CD4-positive, alpha-beta T cell (primary cell): ENCODE measurements around the gene MED8. TPM values are rescaled to one million over a fixed set of nuclear protein-coding genes. Genes with fewer than 3 reads are reported as not detected.

ENCODE experiments used
- ATAC-seq: fragments of 200-7000 bp; cut with Tn5 transposase; one replicate; pipeline ENCODE4 v1.10.0; 2022; ENCODE audit warnings: mild to moderate bottlenecking; ENCODE audit not compliant: poor library complexity
- CTCF ChIA-PET: fragments of 350-600 bp; sonication (Branson Sonifier 250); formaldehyde crosslinking; loops from one replicate; lab custom pipeline; 2021; ENCODE audit warnings: antibody characterized with exemption, inconsistent platforms; lab: Charles Lee
- POLR2A ChIA-PET: fragments of 350-600 bp; sonication (Branson Sonifier 250); formaldehyde crosslinking; loops from one replicate; lab custom pipeline; 2021; ENCODE audit warnings: antibody characterized with exemption, inconsistent platforms; lab: Charles Lee
- DNase-seq, 14 experiments: peaks; one replicate each; pipeline ENCODE4 v3.0.0-alpha.2; 2013 to 2020; ENCODE audit warnings: mixed read lengths in 2 of 14
- H3K27ac ChIP-seq, 2 donors: one replicate each; pipeline versions ENCODE4 v1.5.1 to v1.7.0; 2013; ENCODE audit warnings: low read length in 2 of 2, low read depth in 1 of 2, mild to moderate bottlenecking in 1 of 2
- H3K27me3 ChIP-seq, 2 experiments: 1 replicate in 1 of 2; 2 replicates in 1 of 2; pipeline versions ENCODE4 v1.6.1 to v1.7.0; 2013; ENCODE audit warnings: low read length in 2 of 2, control low read depth in 1 of 2, mild to moderate bottlenecking in 1 of 2, moderate library complexity in 1 of 2; ENCODE audit not compliant: insufficient read depth in 2 of 2, control insufficient read depth in 1 of 2
- H3K36me3 ChIP-seq: one replicate; pipeline ENCODE4 v1.6.1; 2013; ENCODE audit warnings: low read length, control low read depth; ENCODE audit not compliant: insufficient read depth
- H3K4me1 ChIP-seq: one replicate; pipeline ENCODE4 v1.6.1; 2013; ENCODE audit warnings: low read length, control low read depth; ENCODE audit not compliant: insufficient read depth
- H3K4me3 ChIP-seq: one replicate; pipeline ENCODE4 v1.5.1; 2013; ENCODE audit warnings: mild to moderate bottlenecking, low read length, moderate library complexity
- H3K9me3 ChIP-seq, 2 experiments: 1 replicate in 1 of 2; 2 replicates in 1 of 2; pipeline versions ENCODE4 v1.6.1 to v1.7.0; 2013; ENCODE audit warnings: low read length in 2 of 2, mild to moderate bottlenecking in 2 of 2, control low read depth in 1 of 2, moderate library complexity in 1 of 2; ENCODE audit not compliant: control insufficient read depth in 1 of 2, insufficient read depth in 1 of 2
- H3K27ac Mint-ChIP-seq: one replicate; pipeline ENCODE4 v1.8.0; 2020; ENCODE audit warnings: mixed read lengths
- H3K27me3 Mint-ChIP-seq: one replicate; pipeline ENCODE4 v1.8.0; 2021; ENCODE audit warnings: mixed read lengths
- H3K36me3 Mint-ChIP-seq: one replicate; pipeline ENCODE4 v1.8.0; 2021; ENCODE audit warnings: low read depth, mixed read lengths
- H3K4me1 Mint-ChIP-seq: one replicate; pipeline ENCODE4 v1.8.0; 2021; ENCODE audit warnings: low read depth, mixed read lengths
- H3K4me3 Mint-ChIP-seq: one replicate; pipeline ENCODE4 v1.8.0; 2020; ENCODE audit warnings: mild to moderate bottlenecking, mixed read lengths
- H3K9me3 Mint-ChIP-seq: one replicate; pipeline ENCODE4 v1.8.0; 2020; ENCODE audit warnings: mixed read lengths
- intact Hi-C, 2 experiments: fragments of 100-400 bp; cut with DNase I in 1 of 2; cut with micrococcal nuclease in 1 of 2; formaldehyde crosslinking; loops; one replicate each; pipeline versions ENCODE4 v1.15.1 to v1.9.0; 2023 to 2025; cut with DNase I, micrococcal nuclease
- total RNA-seq, 174 experiments: library from RNA in 2 of 174; stranded (reverse) in 2 of 174; gene quantifications; one replicate each; pipeline ENCODE4 v1.2.3 and lab custom pipeline; 2021 to 2026
- TF ChIP-seq, protein P1 (sequence below): fragments of 200-600 bp; IDR thresholded peaks from one replicate; pipeline ENCODE4 v1.8.0; 2022; ENCODE audit warnings: antibody characterized with exemption, mild to moderate bottlenecking

MED8 gene
- total RNA-seq, 2 experiments from 2014 or later = 14.8 to 17.6 TPM

DNA sequence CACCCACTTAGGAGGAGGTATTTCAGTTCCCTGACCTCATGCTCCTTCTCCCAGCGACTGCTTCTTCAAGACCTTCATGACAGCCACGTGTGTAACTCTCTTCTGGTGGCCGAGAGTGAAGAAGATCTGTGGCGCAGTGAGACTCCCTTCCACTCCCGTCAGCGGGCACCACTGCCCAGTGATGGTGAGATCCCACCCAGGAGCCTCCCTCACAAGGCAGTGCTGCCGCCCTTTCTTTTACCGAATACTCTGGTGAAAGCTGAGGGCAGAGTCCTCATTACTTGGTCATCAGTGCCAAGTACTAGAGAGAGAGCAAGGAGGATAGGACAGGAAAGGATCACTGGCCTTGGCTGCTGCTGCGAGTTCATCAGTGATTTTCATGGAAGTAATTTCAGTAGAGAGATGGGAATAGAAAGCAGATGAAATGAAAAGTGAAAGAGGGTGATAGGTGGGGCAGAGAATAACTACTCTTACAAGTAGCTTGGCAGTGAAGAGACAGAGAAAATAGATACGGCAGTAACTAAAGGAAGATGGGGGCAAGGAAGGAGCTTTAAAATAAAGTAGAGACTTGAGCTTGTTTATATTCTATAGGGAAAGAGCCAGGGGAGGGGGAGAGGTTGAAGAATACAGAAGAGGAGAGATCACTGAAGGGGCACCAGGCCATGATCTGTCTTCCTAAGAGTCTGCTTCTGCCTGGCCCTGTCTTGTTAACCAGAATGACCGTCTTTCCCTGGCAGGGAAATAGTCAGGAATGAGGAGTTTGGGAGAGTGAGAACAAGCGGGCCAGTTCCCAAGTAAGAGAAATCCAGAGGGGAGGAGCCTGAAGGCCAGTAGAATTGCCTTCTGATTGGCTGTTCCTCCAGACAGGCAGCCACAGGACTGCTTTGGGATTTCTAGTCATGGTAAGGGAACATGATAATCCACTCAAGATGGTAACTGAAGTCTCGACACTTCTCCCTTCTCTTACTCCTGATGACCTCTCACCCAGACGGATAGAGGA, 45.8 kb upstream of the MED8 start:
- no peak overlapping the region for H3K4me3 ChIP-seq
- H3K36me3 Mint-ChIP-seq = peaks cover 82% of the 10 kb centered on the region
- TF ChIP-seq, protein P1, sequence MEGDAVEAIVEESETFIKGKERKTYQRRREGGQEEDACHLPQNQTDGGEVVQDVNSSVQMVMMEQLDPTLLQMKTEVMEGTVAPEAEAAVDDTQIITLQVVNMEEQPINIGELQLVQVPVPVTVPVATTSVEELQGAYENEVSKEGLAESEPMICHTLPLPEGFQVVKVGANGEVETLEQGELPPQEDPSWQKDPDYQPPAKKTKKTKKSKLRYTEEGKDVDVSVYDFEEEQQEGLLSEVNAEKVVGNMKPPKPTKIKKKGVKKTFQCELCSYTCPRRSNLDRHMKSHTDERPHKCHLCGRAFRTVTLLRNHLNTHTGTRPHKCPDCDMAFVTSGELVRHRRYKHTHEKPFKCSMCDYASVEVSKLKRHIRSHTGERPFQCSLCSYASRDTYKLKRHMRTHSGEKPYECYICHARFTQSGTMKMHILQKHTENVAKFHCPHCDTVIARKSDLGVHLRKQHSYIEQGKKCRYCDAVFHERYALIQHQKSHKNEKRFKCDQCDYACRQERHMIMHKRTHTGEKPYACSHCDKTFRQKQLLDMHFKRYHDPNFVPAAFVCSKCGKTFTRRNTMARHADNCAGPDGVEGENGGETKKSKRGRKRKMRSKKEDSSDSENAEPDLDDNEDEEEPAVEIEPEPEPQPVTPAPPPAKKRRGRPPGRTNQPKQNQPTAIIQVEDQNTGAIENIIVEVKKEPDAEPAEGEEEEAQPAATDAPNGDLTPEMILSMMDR = no peak
- no peaks in the 10 kb centered on the region for H3K9me3 Mint-ChIP-seq
- H3K4me1 ChIP-seq = no peaks in the 10 kb centered on the region
- H3K9me3 ChIP-seq = no peaks in the 10 kb centered on the region
- intact Hi-C loops = no loop called here
- H3K4me3 Mint-ChIP-seq = no peak overlapping the region
- ChIA-PET CTCF (no interaction called here), POLR2A (interaction anchor here (0.6 kb wide), 1 partner anchor 22 kb away, joined by 3 read pairs; no protein-coding TSS in a partner anchor)
- H3K27me3 Mint-ChIP-seq = no peaks in the 10 kb centered on the region
- H3K36me3 ChIP-seq = peaks cover 63% of the 10 kb centered on the region
- ATAC-seq (no peak), DNase-seq (peak in 1 of 14 experiments; percentile 5)
- H3K27me3 ChIP-seq = no peaks in the 10 kb centered on the region
- H3K27ac ChIP-seq = no peak overlapping the region
- H3K4me1 Mint-ChIP-seq = no peaks in the 10 kb centered on the region
- peak overlapping the region; percentile 3 for H3K27ac Mint-ChIP-seq

DNA sequence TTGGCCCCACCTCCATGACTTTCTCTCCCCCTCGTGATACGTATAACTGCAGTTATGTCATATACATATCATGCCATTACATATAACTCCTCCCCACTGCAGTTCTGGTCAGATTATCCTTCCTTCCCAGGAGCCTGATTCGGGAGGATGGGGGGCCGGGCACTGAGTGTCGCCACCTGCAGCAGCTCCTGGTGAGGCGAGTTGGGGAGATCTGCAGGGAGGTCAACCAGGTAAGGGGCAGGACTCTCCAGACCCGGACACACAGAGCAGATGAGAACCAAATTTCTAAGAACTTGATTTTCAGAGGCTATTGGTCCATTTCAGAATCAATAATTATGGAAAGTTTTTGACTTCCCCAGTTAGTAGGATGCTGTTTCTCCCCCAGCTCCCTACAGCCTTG, 44.7 kb upstream of the MED8 start:
- H3K4me3 ChIP-seq = no peak overlapping the region
- DNase-seq = peak in 1 of 14 experiments; percentile 14
- H3K9me3 ChIP-seq = no peaks in the 10 kb centered on the region
- no peak overlapping the region for H3K27ac ChIP-seq
- ChIA-PET CTCF (no interaction called here), POLR2A (no interaction called here)
- H3K36me3 ChIP-seq = peaks cover 63% of the 10 kb centered on the region
- H3K36me3 Mint-ChIP-seq = peaks cover 82% of the 10 kb centered on the region
- H3K4me3 Mint-ChIP-seq = no peak overlapping the region
- H3K27me3 ChIP-seq = no peaks in the 10 kb centered on the region
- no peak for ATAC-seq
- intact Hi-C loops = no loop called here
- no peak overlapping the region for H3K27ac Mint-ChIP-seq
- TF ChIP-seq, protein P1 = no peak
- H3K4me1 ChIP-seq = no peaks in the 10 kb centered on the region
- no peaks in the 10 kb centered on the region for H3K27me3 Mint-ChIP-seq
- H3K9me3 Mint-ChIP-seq = no peaks in the 10 kb centered on the region
- H3K4me1 Mint-ChIP-seq = no peaks in the 10 kb centered on the region

DNA sequence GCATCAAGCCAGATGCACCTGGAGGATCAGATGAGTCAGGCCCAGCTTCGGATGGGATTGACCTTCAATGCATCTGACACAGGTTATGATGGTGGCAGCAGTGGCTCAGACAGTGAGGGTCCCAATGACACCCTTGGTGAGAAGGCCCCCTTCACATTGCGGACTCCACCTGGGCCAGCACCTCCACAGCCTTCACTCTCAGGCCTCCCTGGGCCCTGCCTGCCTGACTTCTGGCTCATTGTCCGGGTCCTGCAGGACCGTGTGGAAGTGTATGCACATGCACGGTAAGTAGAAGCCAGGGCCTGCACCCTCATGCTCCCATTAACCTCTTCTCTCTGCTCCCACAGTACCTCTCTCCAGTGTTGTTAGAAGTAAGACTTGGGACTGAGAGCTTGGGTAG, 43.3 kb upstream of the MED8 start:
- POLR2A ChIA-PET = no interaction called here
- intact Hi-C loops = no loop called here

More for the DNA sequence above, 43.3 kb upstream of the MED8 start:
- TF ChIP-seq, protein P1 = no peak
- H3K9me3 Mint-ChIP-seq = no peaks in the 10 kb centered on the region
- Histone ChIP-seq H3K36me3 (peaks cover 65% of the 10 kb centered on the region), H3K9me3 (no peaks in the 10 kb centered on the region), H3K27me3 (no peaks in the 10 kb centered on the region), H3K4me1 (no peaks in the 10 kb centered on the region), H3K4me3 (no peak overlapping the region), H3K27ac (no peak overlapping the region)
- H3K36me3 Mint-ChIP-seq = peaks cover 82% of the 10 kb centered on the region
- H3K27me3 Mint-ChIP-seq = no peaks in the 10 kb centered on the region
- H3K4me1 Mint-ChIP-seq = no peaks in the 10 kb centered on the region
- H3K4me3 Mint-ChIP-seq = no peak overlapping the region
- CTCF ChIA-PET = no interaction called here
- DNase-seq (no peak), ATAC-seq (no peak)
- H3K27ac Mint-ChIP-seq = no peak overlapping the region
